PC-9 (cell line): ENCODE measurements around the gene DMRTC1.
"Not testable (repeated sequence)": the region's sequence is repeated elsewhere in the genome, so short reads cannot be mapped to it uniquely, and the experiment has no call there.

Experiments used
- EZH2 ChIP-seq: fragments of 200-600 bp; sonication (generic); IDR thresholded peaks from 2 replicates; pipeline ENCODE4 v1.8.0; 2017; ENCODE audit warnings: antibody characterized with exemption, low read depth
- TF ChIP-seq, protein P1 (sequence below): fragments of 200-600 bp; sonication (generic); conservative IDR thresholded peaks from 2 replicates; pipeline ENCODE4 v1.6.1; 2017; ENCODE audit warnings: mixed run types, antibody characterized with exemption, mild to moderate bottlenecking, moderate library complexity

DNA sequence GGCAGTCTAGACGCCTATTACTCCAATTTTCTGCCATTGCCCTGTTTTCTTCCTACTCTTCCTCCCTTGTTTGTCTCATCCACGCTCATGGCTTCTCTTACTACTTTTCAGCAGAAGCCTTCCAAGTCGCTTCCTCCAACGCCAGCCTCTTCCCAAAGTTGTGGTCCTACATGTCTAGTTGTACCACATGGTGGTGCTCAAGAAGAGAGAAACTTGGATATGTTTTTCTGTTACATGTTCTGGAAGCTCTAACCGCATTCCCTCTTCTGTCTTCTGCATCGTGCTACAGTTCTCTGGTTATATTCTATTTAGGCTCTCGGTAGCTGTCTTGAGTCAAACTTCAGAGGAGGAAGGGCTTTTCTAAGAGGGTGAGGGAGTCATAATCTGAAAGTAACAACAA lies 31.2 kb upstream of the DMRTC1 start:
- TF ChIP-seq, protein P1, sequence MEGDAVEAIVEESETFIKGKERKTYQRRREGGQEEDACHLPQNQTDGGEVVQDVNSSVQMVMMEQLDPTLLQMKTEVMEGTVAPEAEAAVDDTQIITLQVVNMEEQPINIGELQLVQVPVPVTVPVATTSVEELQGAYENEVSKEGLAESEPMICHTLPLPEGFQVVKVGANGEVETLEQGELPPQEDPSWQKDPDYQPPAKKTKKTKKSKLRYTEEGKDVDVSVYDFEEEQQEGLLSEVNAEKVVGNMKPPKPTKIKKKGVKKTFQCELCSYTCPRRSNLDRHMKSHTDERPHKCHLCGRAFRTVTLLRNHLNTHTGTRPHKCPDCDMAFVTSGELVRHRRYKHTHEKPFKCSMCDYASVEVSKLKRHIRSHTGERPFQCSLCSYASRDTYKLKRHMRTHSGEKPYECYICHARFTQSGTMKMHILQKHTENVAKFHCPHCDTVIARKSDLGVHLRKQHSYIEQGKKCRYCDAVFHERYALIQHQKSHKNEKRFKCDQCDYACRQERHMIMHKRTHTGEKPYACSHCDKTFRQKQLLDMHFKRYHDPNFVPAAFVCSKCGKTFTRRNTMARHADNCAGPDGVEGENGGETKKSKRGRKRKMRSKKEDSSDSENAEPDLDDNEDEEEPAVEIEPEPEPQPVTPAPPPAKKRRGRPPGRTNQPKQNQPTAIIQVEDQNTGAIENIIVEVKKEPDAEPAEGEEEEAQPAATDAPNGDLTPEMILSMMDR, result not testable (repeated sequence)
- not testable (repeated sequence) for TF ChIP-seq EZH2
